Small intestine (tissue), 7 donors: Measurements from ENCODE around the gene SP3. TPM values are rescaled to one million over a fixed set of nuclear protein-coding genes. Genes with fewer than 3 reads are reported as not detected.

Experiments used
- DNase-seq, 2 donors: peaks; one replicate each; pipeline versions ENCODE4 v3.0.0 to v3.0.0-alpha.2; 2013
- FAIRE-seq: peaks from 2 replicates; lab custom pipeline; 2012; peaks lifted over from hg19 to GRCh38; lab: Jason Lieb, UNC
- H3K27ac ChIP-seq, 3 donors: one replicate each; pipeline ENCODE4 v1.5.1; 2013; ENCODE audit warnings: low read length in 2 of 3, mild to moderate bottlenecking in 2 of 3, control low read depth in 1 of 3, inconsistent platforms in 1 of 3, low read depth in 1 of 3, moderate library complexity in 1 of 3
- H3K27me3 ChIP-seq, 3 donors: one replicate each; pipeline ENCODE4 v1.6.1; 2013; ENCODE audit warnings: low read length in 3 of 3, inconsistent platforms in 1 of 3; ENCODE audit not compliant: control insufficient read depth in 3 of 3, insufficient read depth in 3 of 3
- H3K36me3 ChIP-seq, 3 donors: one replicate each; pipeline ENCODE4 v1.6.1; 2013; ENCODE audit warnings: low read length in 3 of 3, inconsistent platforms in 1 of 3, low read depth in 1 of 3, mild to moderate bottlenecking in 1 of 3, moderate library complexity in 1 of 3; ENCODE audit not compliant: control insufficient read depth in 3 of 3, insufficient read depth in 2 of 3
- H3K4me1 ChIP-seq, 3 donors: one replicate each; pipeline ENCODE4 v1.6.1; 2013; ENCODE audit warnings: low read length in 2 of 3, inconsistent platforms in 1 of 3, low read depth in 1 of 3, mild to moderate bottlenecking in 1 of 3, moderate library complexity in 1 of 3; ENCODE audit not compliant: control insufficient read depth in 3 of 3, insufficient read depth in 2 of 3
- H3K4me3 ChIP-seq, 3 donors: one replicate each; pipeline ENCODE4 v1.5.1; 2013; ENCODE audit warnings: low read length in 3 of 3, control low read depth in 1 of 3, inconsistent platforms in 1 of 3, low read depth in 1 of 3, mild to moderate bottlenecking in 1 of 3, moderate library complexity in 1 of 3
- H3K9me3 ChIP-seq, 2 donors: one replicate each; pipeline ENCODE4 v1.6.1; 2013; ENCODE audit warnings: low read depth in 1 of 2, low read length in 1 of 2; ENCODE audit not compliant: control insufficient read depth in 2 of 2, insufficient read depth in 1 of 2
- WGBS, 3 donors: extraction: QIAGEN DNeasy Blood & Tissue Kit; methylation state at CpG; one replicate each; pipeline ENCODE4 v1.1.7; 2013; 5-methylcytosine and 5-hydroxymethylcytosine counted together
- polyA plus RNA-seq, 4 donors: library from polyadenylated mRNA; stranded (reverse) in 3 of 4; unstranded in 1 of 4; fragments of 200-250 nt in 3 of 4; fragments of 120-200 nt in 1 of 4; gene quantifications; one replicate each; pipeline versions ENCODE4 v1.2.1 to v1.2.3, GENCODE V29; 2013
- donor health status: healthy with polysubstance abuse.
- donor health status: control.
- donor health status: control.
- donor health status: Bipolar disorder and iron deficiency.
- donor health status: healthy.

SP3 gene
- polyA plus RNA-seq, 4 donors = 15.0 to 79.8 (median 19.1) TPM

- Histone ChIP-seq H3K9me3 (no peaks in the 10 kb centered on the region), H3K4me3 (peak overlapping the region; percentile 79 to 100 (median 98)), H3K36me3 (peaks cover 0 to 7% (median 0%) of the 10 kb centered on the region in 3 donors), H3K27me3 (no peaks in the 10 kb centered on the region), H3K27ac (peak overlapping the region; percentile 97 to 100 (median 99)), H3K4me1 (peaks cover 0 to 19% (median 4%) of the 10 kb centered on the region in 3 donors)
- peak; percentile 61 to 83 for DNase-seq
- no peak for FAIRE-seq
- WGBS, 3 donors = 0 to 1% (median 1%) methylated on average over 39 to 44 of the region's 44 CpGs
Observed at GRCh38 chr2:173963323-173963816, 1.8 kb downstream of the SP3 start.

DNA sequence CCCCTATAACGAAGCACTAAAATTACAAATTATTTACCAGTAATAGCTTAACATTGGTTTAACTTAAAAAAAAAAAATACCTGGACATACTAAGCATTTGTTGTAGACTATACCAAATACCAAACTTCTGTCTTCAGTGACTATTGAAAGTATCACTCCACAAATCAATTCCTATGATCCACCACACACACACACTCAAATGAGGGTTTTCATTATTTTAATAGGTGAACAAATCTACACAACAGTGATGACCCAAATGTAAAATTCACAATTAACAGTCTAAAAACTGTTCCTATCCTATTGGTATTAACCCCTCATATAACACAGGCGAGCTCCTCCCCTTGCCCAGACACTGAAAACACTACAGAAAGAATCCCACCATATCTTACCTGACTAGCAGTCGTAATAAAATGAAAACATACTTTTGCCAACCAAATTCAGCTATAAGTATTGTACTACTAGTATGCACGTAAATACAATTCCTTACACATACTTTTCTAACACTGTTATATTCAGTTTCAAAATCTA, 2.5 kb downstream of the SP3 start:
- FAIRE-seq = no peak
- 4 to 11% (median 7%) methylated on average over 4 of the region's 4 CpGs for WGBS, 3 donors
- peak overlapping the region; percentile 79 to 100 (median 98) for H3K4me3 ChIP-seq

GRCh38 chr2:173962031-173962430, 3.1 kb downstream of the SP3 start:
- Histone ChIP-seq H3K27ac (peak overlapping the region in 2 of 3 donors; percentile 38 to 100), H3K27me3 (no peaks in the 10 kb centered on the region), H3K9me3 (no peaks in the 10 kb centered on the region), H3K36me3 (peaks cover 0 to 7% (median 0%) of the 10 kb centered on the region in 3 donors), H3K4me3 (peak overlapping the region in 2 of 3 donors; percentile 49 to 79), H3K4me1 (peaks cover 0 to 24% (median 4%) of the 10 kb centered on the region in 3 donors)
- 6 to 42% (median 24%) methylated on average over 1 of the region's 1 CpG for WGBS, 3 donors
- FAIRE-seq (no peak), DNase-seq (peak in 1 of 2 donors; percentile 50)

More for the DNA sequence above, 2.5 kb downstream of the SP3 start:
- H3K36me3 ChIP-seq = peaks cover 0 to 7% (median 0%) of the 10 kb centered on the region in 3 donors
- peaks cover 0 to 23% (median 4%) of the 10 kb centered on the region in 3 donors for H3K4me1 ChIP-seq
- H3K9me3 ChIP-seq = no peaks in the 10 kb centered on the region
- no peaks in the 10 kb centered on the region for H3K27me3 ChIP-seq
- peak in 1 of 2 donors; percentile 38 for DNase-seq
- peak overlapping the region in 2 of 3 donors; percentile 70 to 100 for H3K27ac ChIP-seq

DNA sequence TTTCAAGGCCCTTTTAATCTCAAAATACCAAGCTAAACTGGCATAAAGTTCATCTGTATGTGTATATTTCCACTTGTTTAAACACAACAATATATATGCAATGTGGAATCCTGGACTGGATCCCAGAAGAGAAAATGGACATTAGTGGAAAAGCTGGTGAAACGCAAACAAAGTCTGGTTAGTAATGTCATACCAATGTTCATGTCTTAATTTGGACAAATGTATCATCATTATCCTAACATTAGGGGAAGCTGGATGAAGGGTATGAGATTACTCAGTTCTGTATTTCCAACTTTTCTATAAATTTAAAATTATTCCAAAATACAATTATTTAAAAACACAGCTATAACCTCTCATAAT, 3.8 kb downstream of the SP3 start:
- Histone ChIP-seq H3K27ac (peak overlapping the region in 1 of 3 donors; percentile 5), H3K4me3 (peak overlapping the region in 1 of 3 donors; percentile 8), H3K9me3 (no peaks in the 10 kb centered on the region), H3K27me3 (no peaks in the 10 kb centered on the region), H3K4me1 (peaks cover 0 to 23% (median 4%) of the 10 kb centered on the region in 3 donors), H3K36me3 (peaks cover 0 to 7% (median 0%) of the 10 kb centered on the region in 3 donors)
- no peak for FAIRE-seq
- 81 to 91% (median 85%) methylated on average over 1 of the region's 1 CpG for WGBS, 3 donors
- DNase-seq = no peak

DNA sequence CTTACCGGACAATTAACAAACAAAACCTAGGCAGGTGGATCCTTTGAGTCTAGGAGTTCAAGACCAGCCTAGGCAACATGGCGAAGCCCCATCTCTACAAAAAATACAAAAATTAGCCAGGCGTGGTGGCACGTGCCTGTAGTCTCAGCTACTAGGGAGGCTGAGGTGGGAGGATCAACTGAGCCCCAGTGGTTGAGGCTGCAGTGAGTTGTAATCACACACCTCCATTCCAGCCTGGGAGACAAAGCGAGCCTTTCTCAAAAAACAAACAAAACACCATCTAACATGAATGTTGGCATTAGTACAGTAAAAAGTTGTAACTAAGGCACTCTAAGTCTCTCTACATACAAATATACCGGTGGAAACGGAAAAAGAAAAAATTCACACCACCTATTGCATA, 5.3 kb downstream of the SP3 start:
- WGBS, 3 donors = 85 to 92% (median 86%) methylated on average over 7 of the region's 7 CpGs

DNA sequence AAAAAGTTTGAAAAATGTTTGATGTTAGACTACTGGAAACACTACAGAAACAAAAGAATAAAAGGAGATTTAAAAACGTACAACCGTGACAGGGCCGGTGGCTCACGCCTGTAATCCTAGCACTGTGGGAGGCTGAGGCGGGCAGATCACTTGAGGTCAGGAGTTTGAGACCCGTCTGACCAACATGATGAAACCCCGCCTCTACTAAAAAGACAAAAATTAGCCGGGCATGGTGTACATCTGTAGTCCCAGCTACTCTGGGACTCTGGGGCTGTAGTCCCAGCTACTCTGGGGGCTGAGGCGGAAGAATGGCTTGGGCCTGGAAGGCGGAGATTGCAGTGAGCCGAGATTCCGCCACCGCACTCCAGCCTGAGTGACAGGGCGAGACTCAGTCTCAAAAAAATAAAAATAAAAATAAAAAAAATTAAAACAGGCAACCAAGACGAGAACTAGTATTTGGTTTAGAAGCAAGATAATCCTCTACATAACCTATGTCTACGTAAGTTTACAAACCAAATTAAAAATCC, 5.8 kb downstream of the SP3 start:
- FAIRE-seq = no peak
- WGBS, 3 donors = 74 to 83% (median 80%) methylated on average over 16 of the region's 16 CpGs
- H3K4me1 ChIP-seq = peaks cover 4 to 25% (median 4%) of the 10 kb centered on the region in 3 donors

More for the DNA sequence above, 5.3 kb downstream of the SP3 start:
- Histone ChIP-seq H3K4me3 (no peak overlapping the region), H3K36me3 (peaks cover 4 to 10% (median 5%) of the 10 kb centered on the region in 3 donors), H3K27me3 (no peaks in the 10 kb centered on the region), H3K27ac (no peak overlapping the region), H3K9me3 (no peaks in the 10 kb centered on the region), H3K4me1 (peaks cover 2 to 25% (median 4%) of the 10 kb centered on the region in 3 donors)
- FAIRE-seq (no peak), DNase-seq (no peak)

DNA sequence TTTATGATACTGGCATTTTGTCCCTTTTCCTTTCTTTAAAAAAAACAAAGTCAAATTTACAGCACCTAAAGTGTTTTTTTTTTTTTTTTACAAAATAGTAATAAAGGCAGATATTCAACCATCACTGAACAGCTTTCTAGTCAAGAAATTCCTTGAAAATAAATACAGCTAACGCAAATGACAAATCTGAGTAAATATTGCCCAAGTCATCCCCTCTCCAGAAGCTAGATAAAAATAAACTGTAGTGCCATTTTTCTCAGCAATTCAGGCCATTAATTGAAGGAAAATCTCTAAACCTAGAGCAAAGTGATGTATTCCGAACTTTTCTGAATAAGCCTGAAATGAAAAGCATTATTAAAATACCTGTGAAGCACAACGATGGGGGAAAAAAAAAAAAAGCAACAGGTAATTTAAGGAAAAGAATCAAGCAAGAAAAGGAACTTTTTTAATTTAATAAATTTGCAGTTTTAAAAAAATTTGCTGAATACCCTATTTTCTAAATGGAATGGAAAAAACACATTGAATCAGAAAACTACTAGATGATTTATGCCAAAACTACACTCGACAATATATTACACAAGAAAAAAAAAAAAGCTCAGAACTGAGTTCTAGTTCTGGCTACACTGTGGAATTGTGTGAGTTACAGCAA, 6.9 kb downstream of the SP3 start:
- peaks cover 4 to 25% (median 4%) of the 10 kb centered on the region in 3 donors for H3K4me1 ChIP-seq
- H3K27me3 ChIP-seq = no peaks in the 10 kb centered on the region
- WGBS, 3 donors = 45 to 54% (median 47%) methylated on average over 4 of the region's 4 CpGs
- H3K9me3 ChIP-seq = no peaks in the 10 kb centered on the region
- peaks cover 5 to 15% (median 8%) of the 10 kb centered on the region in 3 donors for H3K36me3 ChIP-seq
- no peak overlapping the region for H3K4me3 ChIP-seq
- no peak overlapping the region for H3K27ac ChIP-seq
- DNase-seq (no peak), FAIRE-seq (peak; percentile 23)

More for the DNA sequence above, 5.8 kb downstream of the SP3 start:
- no peak overlapping the region for H3K27ac ChIP-seq
- H3K36me3 ChIP-seq = peaks cover 5 to 12% (median 8%) of the 10 kb centered on the region in 3 donors
- no peak for DNase-seq
- no peaks in the 10 kb centered on the region for H3K9me3 ChIP-seq
- H3K4me3 ChIP-seq = no peak overlapping the region
- no peaks in the 10 kb centered on the region for H3K27me3 ChIP-seq

DNA sequence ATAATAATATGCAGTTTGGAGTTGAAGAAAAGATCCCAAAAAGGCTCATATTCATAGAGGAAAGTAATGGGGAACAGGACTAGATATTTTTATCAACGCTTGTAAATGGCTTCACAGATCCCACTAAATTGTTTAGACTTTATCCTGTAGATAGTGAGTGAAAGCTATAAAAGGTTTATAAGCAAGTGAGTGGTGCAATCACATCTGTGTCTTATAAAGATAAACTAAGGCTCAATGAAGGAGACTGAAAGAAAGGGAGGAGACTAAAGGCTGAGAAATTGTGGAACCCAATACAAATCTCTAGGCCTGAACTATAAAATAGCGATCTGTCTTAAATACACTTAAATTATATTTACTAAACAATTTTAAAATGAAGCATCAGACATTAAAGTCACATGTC, 7.7 kb downstream of the SP3 start:
- H3K36me3 ChIP-seq = peaks cover 5 to 17% (median 9%) of the 10 kb centered on the region in 3 donors
- H3K9me3 ChIP-seq = no peaks in the 10 kb centered on the region
- H3K4me3 ChIP-seq = no peak overlapping the region
- 16 to 50% (median 38%) methylated on average over 2 of the region's 2 CpGs for WGBS, 3 donors
- peak overlapping the region in 1 of 3 donors; percentile 59 for H3K27ac ChIP-seq
- peaks cover 4 to 25% (median 4%) of the 10 kb centered on the region in 3 donors for H3K4me1 ChIP-seq
- FAIRE-seq (peak; percentile 39), DNase-seq (peak; percentile 64 to 82)
- H3K27me3 ChIP-seq = no peaks in the 10 kb centered on the region
